Kidney tubule cell (primary cell): Measurements from ENCODE around the gene RNU1-2.
"Not testable (repeated sequence)": the region's sequence is repeated elsewhere in the genome, so short reads cannot be mapped to it uniquely, and the experiment has no call there.

Source experiments
- DNase-seq: peaks from one replicate; pipeline ENCODE4 v3.0.0-alpha.2; 2018; ENCODE audit warnings: low spot score

The RNU1-2 gene

DNA sequence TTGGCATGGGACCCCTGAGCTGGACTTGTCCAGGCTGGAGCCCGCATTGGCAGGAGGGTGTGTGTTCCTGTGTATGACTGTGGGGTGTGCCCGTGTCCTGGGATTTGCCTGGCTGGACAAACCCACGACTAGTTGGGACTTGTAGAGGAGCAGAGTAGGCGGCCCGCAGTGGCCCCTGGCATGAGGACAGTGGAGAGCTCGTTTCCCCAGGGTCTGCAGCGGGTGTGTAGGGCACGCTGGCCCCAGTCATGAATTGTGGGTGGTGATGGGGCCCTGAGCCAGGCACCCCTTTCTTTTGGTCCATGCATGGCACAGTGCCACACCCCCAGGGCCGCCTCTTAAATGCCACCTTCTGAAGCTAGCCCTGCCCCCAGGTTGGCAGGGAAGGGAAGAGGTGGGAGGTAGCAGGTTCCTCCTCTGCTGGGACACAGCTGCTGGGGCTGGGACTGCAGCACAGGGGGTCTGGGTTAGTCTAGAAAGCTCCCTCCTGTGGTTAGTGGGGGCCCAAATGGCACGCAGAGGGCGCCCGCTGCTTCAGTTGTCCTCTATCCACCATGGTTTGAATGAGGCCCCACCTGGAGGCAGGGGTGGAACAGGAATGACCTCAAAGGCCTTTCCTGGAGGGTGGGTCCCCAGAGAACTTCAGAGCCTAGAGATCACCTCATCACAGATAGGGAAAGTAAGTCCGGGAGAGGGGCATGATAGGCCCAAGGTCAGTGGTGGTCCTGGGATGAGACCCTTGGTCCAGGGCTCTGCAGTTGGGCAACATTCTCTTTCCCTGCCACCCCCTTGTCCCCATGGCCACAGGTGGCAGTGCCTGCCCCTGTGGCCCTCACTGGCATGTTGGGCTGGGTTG lies 30.1 kb downstream of the RNU1-2 start:
- no peak for DNase-seq

DNA sequence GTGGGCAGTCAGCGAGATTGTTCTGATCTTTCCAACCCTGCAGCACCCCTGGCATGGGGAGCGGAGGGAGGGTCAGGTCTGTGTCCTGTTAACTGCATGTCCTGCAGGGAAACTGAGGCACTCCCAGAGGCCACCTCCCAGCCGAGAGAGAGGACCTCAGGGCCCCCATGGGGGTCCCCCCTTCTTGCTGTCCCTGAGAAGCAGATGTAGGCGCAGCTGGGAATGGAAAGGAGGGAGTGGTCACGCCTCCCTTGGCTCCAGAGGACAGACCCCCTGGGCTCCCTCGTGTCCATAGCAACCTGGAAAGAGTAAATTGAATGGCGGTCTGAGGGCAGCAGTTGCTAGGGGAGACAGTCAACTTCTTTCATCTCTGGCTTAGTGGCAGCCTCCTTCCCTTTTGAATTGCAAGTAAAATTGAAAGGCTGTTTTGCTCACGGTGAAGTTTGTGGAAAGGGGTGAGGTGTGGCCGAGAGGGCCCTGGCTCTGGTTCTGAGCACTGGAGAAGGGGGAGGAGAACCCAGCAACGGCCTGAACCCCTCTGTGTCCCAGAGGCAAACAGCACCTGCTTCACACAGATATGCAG lies 30.8 kb downstream of the RNU1-2 start:
- no peak for DNase-seq

DNA sequence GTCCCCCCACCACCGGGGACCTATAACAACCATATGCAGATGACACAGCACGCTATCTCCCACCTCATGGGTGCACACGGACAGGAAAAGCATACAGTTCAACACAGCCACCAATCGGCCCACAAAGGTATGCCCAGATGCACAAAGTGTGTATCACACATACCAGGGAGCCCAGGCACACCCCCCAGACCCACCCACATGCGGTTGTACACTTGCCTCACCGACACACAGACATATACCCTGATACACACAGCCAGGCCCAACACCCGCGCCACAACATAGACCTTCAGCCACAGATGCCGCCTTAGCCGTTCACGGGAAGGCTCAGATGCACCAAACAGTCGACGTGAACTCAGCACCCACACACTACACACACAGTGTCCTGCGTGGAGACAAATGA lies 31.5 kb downstream of the RNU1-2 start:
- no peak for DNase-seq

DNA sequence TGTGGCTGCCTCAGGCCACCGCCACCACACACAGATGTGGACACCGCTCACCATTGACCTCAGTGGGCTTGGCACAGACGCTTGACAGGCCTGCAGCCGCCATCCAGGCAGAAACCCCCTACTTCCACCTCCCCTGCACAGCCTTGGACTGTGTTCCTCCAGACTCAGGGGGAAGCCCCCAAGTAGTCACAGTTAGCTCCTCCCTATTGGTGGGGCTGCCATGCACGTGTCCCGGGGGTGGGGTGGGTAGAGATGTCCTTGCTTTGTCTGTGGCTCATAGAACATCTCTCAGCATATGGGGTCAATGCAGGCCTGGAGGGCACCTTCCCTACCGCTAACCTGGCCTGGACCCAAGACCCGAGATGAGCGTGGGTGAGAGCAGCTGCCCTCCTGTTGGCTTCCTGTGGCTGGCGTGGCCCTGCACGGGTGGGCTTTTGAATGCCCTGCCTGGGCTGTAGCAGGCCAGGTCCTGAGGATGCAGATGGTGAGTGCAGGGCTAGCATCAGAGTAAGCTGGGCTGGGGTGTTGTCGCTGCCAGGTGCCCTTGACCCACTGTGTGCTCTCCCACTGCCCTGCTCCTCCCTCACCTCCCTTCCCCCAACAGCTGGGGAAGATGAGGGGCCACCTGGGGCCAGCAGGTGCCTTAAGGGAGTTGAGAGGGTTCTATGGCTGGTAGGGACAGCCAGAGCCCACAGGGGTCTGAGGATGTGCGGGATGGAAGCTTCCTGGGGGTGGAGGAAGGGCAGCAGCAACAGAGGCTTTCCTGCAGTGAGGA lies 32.1 kb downstream of the RNU1-2 start:
- no peak for DNase-seq

DNA sequence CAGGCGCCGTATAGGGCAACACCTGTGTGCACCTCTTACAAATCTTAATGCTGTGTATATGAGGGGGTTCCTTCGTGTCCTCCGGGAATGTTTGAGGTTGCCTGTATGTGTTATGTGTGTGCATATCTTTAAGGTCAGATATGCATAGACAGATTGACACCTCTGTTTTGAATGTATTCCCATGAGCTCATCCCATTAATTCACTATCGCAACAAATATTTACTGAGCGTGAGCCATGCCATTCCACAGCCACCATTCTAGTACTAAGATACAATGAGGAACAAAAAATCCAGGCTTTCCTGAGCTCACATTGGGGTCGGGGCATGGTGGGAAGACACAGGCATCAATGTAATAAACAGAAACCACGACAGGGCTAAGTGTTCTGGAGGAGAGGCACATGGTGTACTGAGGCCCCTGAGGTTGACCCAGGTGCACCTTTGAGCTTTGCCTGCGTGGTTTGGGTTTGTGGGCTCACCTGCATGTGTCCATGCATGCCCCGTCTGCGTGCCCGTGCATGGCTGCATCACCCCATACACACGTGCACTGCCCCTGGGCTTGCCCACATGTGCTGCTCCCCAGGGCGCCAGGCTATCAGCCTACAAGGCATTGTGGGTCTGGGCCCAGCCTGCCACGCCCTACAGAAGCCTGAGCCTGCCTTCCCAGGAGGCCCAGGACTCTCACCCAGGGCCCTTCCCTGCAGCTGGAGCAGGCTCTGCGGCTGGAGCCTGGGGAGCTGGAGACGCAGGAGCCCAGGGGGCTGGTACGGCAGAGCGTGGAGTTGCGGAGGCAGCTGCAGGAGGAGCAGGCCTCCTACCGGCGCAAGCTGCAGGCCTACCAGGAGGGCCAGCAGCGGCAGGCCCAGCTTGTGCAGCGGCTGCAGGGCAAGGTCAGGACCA lies 33.6 kb downstream of the RNU1-2 start:
- DNase-seq = not testable (repeated sequence)

DNA sequence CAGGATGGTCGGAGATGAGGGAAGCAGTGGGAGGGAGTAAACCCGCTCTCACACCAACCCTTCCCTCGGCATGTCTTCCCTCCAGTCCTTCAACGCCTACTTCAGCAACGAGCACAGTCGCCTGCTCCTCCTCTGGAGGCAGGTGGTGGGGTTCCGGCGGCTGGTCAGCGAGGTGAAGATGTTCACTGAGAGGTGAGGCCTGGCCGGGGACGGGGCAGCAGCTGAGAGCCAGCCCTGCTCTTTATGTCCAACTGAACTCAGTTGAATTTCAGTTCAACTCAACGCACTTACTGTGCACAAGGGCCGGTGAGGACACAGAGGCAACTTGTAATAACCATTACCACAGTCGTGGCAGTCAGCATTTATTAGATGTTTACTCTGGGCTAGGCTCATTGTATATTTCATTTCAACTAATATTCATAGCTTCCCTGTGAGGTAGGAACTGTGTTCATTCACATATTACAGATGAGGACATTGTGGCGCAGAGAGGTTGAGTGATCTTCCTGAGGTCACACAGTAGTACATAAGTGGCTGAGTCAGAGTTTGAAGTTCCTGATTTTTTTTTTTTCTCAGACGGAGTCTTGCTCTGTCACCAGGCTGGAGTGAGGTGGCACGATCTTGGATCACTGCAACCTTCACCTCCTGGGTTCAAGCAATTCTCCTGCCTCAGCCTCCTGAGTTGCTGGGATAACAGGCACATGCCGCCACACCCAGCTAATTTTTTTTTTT lies 35.6 kb downstream of the RNU1-2 start:
- not testable (repeated sequence) for DNase-seq

DNA sequence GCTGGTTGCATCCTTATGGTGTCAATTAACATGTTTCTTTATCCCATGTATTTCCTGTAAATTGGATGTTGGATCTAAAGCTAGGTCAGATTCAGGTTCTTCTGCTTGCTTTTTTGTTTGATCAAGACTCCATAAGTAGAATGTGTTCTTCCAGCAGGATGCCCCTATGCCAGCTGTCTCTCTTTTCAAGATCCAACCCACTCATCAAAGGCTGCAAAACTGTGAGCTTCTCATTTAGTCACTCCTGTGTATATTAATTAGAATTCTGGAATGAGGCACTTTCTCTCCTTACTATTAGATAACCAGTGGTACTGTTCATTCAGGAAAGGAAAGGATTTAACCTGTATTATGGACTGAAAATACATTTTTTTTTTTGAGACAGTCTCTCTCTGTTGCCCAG lies 38.2 kb downstream of the RNU1-2 start:
- not testable (repeated sequence) for DNase-seq

DNA sequence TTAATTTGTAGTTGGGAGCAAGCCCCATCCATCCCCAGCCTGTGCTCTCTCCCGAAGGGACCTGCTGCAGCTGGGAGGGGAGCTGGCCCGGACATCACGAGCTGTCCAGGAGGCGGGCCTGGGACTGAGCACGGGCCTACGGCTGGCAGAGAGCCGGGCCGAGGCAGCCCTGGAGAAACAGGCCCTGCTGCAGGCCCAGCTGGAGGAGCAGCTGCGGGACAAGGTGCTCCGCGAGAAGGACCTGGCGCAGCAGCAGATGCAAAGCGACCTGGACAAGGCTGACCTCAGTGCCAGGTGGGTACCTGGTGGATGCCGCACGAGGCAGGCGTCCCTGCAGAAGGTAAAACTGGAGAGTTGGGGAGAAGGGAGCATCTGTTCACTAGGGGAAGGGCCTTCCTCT lies 40.8 kb downstream of the RNU1-2 start:
- not testable (repeated sequence) for DNase-seq

DNA sequence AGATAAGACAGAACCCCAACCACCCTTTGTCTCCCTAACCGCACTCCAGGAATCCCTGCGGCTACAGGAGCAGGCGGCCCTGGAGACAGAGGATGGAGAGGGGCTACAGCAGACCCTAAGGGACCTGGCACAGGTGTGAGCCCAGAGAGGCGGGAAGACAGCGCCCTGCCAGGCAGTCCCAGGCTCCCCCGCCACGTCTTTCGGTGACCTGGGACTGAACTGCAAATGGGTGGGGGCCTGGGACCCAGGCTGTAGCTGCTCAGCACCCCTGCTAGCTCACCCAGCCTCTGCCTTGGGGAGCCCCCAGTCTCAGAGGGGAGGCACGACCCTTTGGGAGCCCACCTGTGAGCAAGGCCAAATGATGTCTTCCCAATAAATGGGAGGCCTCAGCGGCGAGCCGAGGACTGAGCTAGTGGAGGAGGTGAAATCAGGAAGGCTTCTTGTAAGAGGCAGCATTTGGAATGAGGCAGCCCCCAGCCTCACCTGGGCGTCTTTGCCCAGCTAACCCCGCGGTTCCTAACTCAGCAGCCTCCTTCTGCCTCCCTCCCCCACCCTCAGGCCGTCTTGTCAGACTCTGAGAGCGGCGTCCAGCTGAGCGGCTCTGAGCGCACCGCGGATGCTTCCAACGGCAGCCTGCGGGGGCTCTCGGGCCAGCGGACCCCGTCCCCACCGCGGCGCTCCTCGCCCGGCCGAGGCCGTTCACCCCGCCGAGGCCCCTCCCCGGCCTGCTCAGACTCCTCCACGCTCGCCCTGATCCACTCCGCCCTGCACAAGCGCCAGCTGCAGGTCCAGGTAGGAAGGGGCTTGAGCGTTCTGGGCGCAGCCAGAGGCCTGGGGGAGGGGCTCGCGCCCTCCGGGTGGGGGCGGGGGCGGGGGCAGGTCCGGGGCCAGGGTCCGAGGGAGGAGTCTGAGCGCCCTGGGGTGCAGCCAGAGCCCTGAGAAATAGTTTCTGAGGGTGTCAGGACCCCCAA lies 42.9 kb downstream of the RNU1-2 start:
- DNase-seq = no peak

DNA sequence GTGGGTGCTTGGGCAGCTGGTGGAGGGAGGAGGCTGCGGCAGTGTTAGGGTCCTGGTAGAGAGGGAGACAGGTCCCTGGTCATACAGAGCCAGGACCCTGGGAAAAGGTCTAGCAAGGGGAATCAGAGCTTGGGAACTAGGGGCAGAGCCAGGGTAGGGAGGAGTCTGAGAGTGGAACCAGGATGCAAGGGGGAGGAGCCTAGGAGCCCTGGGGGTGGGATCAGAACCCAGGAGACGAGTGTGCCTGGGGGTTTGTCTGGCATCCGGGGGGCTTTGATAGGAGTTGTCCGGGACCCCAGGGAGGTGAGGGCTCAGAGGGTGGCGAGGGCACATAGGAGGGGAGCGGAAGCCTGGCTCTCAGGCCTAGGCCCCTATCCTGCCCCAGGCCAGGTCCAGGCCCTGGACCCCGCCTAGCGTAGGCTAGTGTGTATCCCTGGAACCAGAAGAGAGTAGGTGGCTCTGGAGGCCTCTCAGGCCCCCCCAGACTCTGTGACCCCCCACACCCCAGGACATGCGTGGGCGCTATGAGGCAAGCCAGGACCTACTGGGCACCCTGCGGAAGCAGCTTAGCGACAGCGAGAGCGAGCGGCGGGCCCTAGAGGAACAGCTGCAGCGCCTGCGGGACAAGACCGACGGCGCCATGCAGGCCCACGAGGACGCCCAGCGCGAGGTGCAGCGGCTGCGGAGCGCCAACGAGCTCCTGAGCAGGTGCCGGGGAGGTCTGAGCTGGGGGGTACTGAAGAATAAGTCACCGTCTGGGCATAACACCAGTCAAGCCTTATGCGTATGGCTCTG lies 43.8 kb downstream of the RNU1-2 start:
- DNase-seq = not testable (repeated sequence)

DNA sequence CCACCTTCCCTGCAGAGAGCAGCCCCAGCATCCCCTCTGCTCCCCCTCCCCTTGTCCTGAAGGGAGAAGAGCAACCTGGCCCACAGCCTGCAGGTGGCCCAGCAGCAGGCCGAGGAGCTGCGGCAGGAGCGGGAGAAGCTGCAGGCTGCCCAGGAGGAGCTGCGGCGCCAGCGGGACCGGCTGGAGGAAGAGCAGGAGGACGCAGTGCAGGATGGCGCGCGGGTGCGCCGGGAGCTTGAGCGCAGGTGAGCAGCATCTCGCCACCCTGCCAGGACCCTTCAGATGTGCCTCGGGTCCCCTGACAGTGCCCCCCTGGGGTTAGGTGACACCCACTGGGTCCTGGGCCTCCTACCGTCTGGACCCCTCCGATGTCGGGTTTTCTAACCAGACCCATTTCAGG lies 48.3 kb downstream of the RNU1-2 start:
- no peak for DNase-seq

DNA sequence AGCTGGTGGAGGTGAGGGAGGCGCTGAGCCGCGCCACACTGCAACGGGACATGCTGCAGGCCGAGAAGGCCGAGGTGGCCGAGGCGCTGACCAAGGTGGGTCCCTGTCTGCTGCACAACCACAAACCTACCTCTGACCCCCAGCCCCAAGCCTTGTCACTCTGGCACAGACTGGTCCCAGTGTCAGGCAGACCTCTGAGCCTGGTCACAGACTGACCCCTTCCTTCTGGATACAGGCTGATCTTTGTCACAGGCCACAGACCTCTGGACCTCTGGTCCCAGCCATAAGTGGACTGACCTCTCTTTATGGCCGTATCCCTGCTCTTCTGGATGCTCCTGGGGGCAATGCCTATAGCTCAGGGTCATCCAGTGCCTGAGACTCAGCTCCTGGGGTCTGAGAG lies 49.7 kb downstream of the RNU1-2 start:
- DNase-seq = not testable (repeated sequence)
